HuH-7.5 (cell line): Measurements from ENCODE around the gene NAV2.
"Not testable (repeated sequence)": the region's sequence is repeated elsewhere in the genome, so short reads cannot be mapped to it uniquely, and the experiment has no call there.

ENCODE experiments used
- DNase-seq: peaks from one replicate; pipeline ENCODE4 v3.0.0; 2011; ENCODE audit warnings: low spot score

NAV2 gene

DNA sequence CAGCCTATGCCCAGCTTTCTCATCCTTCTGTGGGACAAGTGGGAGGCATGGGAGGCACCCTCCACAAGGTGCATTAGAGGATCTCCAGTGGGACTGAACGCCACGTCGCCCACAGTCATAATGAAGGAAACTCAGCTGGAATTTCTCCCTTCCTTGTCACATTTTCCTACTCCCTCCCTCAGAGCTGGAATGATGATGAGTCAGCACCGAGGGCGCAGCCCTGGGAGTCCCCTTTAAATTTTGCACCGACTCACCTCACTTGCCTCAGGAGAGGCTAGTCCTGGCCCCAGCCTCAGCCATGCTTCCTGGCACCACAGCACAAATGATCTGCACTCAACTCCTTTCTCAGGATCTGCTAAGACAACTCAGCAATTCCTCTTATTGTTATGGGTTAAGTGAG is 413.3 kb downstream of the NAV2 start:
- DNase-seq = no peak

DNA sequence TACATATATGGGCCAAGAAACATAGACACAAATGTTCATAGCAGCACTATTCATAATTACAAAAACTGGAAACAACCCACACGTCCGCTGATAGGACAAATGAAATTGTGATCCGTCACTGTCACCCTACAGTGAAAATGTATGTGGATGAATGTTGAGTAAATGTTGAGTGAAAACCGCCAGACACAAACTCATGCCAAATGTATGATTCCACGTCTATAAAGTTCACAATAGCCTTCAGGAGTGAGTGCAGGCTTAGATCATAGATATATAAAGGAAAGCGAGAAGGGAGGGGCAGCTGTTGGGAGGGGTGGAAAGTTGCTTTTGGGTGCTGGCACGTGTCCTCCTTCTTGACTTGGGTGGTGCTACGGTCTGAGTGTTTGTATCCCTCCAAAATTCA is 414.1 kb downstream of the NAV2 start:
- DNase-seq = no peak

DNA sequence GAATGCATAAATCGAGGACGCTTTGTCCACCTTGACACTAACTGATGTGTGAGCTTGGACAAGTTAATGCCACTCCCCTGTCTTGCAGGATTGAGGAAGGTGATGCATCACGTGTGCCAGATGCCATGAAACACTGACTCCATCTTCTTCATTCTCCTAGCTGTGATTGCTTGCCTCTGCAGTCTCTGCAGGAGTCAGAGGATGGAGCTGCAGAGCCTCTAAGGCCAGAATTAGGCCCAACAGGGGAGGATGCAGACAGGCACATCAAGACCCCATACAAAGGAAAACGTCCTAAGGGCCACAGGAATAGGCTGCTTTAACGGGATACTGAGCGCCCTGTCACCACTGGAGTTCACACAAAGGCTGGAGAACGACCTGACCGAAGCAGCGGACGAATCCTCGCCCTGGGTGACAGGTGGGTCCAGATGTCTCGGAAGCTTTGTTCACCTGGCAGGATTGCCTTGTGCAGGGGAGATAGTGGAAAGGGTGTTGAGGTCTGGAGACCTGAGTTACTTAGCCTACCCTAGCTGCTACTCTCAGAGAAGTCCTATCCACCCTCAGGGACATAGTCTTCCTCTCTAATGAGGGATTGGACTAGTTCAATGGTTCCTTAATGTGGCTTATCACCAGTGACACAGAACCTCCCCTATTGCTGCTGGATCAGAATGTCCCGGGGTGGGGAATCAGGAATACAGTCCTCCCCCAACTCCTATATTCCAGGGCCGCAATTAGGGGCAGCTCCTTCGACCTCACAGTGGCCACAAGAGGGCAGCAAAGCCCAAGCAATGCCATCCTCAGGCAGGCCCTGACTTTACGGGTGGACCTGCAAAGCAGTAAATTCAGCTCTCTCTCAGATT is 415.3 kb downstream of the NAV2 start:
- peak; percentile 49 for DNase-seq

DNA sequence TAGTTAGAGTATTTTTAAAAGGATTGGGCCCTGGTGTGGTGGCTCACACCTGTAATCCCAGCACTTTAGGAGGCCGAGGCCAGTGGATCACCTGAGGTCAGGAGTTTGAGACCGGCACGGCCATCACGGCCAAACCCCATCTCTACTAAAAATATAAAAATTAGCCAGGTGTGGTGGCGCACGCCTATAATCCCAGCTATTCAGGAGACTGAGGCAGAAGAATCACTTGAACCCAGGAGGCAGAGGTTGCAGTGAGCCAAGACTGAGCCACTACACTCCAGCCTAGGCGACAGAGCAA is 415.8 kb downstream of the NAV2 start:
- DNase-seq = not testable (repeated sequence)

DNA sequence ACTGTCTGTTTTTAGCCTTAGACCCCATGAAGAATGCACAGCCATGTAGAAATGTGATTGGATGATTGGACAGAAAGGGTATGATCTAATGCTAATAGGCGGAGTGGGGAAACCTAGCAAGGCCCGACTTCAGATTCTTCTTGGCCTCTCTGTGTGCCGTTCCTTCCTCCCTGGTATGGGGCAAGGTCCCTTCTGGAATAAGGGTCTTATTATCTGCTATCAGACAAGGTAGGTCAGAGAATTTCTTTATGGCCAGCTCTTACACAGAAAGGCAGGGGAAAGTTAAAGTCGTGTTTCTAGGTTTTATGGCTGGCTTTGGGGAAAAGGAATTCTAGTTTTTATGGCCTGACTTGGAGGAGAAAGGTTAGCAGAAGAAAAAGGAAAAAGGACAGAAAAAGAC is 417.0 kb downstream of the NAV2 start:
- no peak for DNase-seq

DNA sequence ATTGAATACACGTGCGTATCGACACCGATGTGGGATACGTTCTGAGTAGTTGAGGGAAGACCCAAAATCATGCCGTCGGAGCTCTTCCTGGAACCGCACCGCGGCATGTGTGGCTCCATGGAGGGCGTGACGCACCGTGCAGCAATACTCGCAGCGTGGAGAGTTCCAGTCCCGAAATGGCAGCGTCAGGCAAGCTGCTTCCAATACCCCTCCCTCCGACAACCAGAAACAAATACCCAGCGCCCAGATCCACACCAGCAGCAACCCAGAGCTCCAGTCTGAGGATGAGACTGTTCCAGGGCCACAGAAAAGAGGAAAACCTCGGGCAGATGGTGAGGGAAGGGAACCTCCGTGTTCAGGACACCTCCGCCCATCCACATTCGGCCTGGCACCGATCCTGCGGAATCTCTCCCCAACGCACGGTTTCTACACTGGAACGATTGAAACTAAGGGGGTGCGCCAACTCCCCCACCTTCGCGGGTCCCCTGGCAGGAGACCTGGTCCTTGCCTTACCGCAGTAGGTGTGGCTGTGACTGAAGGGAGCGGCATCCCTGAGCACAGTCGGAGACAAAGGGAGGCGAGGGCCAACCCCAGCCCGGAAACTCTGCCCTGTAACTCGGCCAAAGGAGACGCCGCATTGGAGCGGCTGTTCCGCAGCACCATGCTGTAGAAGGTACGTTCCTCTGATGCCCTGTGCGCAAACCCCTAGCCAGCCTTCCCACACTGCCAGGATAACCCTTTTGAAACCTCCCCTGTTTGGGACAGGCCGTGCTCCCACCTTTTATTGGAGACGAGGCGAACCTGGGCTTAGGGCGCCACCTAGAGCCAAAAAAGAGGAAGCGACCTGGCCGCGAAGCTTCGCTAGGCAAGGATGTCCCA is 419.4 kb downstream of the NAV2 start:
- no peak for DNase-seq

DNA sequence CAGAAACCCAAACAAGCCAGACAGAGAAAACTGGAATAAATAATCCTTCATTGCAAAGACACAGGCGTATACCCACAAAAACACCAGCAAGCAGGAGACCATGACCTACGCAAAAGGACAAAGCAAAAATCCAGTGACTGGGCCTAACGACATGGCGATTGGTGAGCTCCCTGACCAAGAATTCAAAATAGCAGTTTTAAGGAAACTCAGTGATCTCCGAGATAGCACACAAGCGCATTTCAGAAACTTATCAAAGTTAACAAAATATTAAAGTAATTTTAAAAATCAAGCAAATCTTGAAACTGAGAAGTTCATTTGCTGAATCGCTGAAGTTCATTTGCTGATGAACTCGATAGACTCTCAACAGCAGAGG is 420.0 kb downstream of the NAV2 start:
- no peak for DNase-seq

DNA sequence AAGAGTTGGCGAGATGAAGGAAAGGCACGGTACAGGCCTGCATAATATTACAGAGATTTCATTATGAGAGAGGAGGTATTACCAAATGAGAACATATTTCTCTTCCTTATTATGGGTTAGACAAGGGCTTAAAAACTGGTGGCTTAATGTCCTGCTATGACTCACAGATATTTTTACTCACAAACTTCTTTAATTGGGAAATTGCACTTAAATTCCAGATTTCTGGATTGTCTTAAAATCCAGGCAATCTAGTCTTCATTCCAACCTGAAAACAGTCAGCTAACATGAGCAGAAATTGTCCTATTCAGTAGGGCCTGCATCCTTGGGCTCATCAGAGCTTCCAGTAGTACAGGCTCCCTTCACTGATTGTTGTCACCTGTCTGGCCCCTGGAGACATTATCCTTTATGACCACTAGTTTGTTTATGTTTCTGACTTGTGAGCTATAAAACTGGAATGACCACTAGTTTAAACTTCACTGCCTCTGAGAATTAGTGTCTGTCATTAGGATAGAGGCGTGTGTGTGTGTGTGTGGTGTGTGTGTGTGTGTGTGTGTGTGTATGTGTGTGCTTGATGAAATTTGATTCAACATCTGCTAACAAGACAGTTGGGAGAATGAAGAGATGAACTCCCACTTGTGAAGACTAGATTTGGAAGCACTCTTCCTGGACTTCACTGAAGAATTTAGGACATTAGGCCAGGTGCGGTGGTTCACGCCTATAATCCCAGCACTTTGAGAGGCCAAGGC is 422.5 kb downstream of the NAV2 start:
- no peak for DNase-seq

DNA sequence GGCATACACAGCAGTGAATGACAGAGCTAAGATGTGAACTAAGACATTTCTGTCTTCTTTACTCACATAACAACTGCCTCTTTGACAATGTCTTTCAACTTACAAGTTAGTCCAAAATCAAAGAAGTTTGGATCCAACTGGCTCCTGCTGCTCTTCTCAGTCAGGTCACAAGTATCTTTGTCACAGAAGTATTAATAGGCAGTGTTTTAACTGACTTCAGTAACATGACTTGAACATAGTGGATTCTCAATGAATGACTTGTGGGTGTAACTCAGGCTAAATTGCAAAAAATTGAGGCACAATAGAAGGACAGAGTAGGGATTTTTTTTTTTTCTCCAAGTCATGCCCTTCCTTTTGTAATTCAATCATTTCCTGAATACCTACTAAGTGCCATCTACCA is 425.0 kb downstream of the NAV2 start:
- no peak for DNase-seq

DNA sequence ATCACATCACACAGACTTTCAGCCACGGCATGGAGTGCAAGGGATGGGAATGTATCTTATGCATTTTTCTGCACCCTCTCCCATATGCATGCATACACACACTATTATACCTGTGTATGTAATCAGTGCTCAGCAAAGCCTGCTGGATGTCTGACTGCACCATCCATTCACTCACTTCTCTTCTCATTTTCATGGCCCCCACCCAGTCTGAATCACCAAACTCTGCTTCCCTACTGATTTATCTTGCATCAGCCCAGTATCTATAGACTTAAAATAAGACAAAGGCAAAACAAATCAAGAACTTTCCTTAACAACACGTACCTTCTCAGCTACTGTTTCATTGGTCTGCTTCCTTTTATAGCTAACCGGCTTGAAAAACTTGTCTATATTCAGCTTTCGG is 426.1 kb downstream of the NAV2 start:
- no peak for DNase-seq

DNA sequence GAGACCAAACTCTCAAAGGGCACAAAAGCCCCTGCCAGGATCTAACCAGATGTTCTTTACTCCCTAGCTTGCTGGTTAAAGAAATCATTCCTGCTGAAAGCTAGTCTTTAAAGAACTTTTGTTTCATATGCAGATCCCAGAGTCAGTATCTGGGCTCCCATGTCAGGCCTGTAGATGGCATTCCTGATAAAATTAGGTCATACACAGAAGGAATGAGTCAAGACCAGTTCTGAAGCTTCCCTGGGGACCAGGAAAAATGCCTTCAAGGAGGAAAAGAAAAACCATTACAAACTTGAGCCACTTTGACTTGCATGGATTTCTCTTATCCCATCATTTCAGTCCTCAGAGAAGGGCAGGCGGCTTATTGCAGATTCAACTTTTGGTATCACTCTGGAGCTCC is 441.7 kb downstream of the NAV2 start:
- no peak for DNase-seq

DNA sequence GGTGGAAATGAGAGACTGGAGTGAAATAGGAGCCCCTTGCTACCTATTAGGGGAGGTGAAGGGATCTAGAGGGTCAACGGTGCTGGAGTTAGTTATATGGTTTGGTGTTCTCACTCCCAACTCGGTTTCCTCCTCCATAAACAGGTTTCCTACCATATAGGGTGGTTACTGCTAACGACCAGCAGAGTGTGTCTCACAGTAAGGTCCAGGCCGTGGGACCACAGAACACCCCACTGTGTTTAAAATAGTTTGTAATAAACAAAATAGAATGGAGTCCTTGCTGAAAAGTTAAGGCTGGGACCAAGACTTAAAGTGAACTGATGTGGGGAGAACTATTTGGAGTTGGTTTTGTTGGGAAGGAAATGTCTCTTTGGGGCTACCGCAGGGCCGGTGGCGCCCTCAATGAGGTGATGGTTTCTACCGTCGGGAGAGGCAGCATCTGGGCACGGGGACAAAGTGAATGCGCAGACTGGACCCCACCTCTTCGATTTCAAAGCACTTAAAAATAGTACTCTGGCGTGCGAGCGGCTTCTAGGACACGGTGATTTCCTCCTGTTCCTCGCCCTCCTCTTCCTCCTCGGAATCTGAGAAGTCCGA is 443.1 kb downstream of the NAV2 start:
- no peak for DNase-seq

DNA sequence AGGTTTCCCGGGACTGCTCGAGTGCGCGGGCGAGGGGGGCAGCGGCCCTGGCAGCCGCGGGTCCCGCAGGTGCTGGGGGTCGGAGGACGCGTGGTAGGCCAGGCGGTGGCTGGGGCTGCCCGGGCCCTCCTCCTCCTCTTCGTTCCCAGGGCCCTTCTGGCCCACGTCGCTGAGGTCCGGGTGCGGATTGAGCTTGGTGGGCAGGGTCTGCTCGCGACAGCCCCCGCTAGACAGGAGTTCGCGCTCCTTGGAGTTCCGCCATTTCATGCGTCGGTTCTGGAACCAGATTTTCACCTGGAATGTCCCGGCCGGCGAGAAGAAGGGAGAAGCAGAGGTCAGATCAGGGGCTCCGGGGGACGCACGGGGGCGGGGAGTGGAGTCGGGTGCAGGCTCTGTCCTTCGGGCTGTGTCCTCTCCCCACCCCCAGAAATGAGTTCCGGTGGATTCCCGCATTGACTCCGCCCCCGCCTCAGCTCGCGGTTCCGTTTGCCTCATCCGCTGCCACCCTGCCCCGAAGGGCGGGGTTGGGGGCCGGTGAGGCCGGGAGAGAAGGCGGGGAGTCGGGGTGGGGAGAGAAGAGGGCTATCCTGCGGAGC is 443.7 kb downstream of the NAV2 start:
- no peak for DNase-seq

DNA sequence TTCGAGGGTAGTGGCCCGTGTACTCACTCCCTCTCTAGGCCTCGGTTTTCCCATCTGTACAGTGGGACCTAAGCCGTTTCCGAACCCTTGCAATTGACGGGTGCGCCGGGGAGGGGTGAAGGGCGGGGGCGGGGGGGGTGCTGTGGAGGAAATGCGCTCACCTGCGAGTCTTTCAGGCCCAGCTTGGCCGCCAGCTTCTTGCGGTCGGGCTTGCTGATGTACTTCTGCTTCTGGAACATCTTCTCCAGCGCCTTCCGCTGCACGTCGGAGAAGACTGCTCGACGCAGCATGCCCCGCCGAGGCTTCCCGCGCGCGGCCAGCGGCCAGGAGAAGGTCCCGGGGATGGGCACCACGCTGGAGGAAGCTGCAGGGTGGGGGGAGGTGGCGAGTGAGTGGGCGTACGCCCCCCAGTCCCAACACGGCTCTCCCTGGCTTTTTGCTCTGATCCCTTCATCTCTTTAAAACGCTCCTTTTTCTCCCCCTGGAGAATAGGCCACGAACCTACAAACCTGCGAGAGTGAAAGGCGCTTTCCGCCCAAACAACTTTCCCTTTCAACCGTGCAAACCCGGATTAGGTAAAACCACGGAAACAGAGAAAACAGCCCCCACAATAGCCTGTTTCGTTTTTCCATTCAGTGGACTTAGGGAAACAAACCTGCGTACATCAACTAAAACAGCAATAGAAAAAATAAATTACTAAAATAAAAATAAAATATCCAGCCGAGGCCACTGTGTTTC is 444.4 kb downstream of the NAV2 start:
- no peak for DNase-seq

DNA sequence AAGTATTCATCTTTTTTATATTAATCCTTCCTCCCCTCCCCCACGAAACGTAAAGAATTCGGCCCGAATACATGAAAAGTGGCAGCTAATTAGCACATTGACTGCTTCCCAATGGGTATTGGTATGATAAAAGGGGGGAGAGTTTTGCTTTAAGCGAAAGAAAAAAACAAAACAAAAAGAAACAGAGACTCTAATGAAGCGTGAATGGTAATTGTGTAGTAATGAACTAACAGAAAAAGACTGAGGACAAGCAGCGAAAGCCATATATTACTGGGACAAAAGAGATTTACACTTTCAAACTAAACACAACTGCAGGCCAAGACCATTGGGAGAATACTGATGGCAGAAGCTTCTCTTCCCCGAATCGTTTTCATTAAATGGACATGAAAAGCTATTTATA is 445.1 kb downstream of the NAV2 start:
- DNase-seq = no peak

DNA sequence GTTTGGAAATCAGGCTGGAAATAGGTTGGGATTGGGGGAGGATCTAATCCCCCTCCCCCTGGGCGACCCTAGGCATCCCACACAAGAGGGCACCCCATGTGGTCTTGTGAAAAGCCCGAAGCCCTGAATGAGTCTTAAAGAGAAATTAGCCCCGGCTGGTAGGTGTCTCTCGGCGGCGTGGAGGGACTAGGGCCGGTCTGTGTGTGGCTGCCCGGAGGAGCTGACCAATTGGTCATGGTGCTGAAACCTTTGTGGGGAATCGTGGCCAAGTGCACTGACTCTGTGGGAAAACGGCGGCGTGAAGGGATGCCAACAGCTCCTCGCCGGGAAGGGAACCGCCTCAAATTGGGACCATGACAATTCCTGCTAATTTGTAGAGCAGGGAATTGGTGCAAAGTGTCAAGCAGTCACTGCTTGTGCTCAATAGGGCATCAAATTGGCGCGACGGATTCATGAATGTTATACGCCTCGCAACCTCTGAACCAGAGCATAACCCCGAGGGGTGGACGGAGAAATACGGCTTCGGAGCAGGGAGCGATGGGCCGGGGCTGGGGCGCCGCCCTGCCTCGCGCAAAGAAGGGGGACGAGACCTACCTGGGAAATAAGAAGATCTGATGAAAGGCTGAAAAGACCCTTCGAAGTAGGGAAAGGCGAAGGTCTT is 446.1 kb downstream of the NAV2 start:
- peak; percentile 68 for DNase-seq

DNA sequence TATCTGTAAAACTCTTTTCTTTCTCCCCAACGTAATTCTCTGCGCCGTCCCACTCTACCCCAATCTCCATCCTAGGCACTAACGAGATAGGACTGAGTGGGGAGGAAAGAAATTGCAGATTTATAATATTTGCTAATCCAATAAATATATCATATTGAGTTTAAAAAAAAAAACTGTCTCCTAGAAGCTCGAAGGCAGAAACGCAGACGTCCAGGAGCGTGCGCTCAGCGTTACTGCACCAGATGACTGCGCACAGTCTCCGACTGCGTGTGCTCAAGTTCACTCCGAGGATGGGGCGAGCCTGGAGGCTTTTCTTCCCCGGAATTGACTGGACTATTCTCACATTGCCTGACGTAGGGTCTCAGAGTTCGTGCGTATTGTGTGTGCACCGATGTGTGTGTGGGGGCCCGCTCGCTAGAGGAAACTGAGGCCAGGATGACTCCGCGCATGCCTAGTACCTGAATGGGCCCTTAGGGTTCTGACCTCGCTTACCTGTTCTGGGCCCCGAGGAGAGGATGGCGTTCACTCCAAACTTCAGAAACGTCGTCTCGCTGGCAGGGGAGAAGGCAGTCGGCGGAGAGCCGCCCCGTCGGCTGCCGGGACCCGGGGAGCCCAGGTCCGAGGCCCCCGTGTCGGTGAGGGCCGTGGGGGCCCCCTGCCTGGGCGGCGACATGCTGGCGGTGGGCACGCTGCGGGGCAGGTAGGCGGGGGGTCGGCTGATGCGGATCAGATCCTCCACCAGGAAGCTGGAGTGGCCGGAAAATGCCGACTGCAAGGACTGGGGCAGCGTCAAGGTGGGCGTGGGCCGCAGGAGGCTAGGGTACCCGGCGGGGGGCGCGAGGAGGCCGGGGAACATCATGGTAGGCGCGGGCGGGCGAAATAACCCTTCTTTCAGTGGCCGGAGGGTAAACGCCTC is 447.1 kb downstream of the NAV2 start:
- DNase-seq = no peak

DNA sequence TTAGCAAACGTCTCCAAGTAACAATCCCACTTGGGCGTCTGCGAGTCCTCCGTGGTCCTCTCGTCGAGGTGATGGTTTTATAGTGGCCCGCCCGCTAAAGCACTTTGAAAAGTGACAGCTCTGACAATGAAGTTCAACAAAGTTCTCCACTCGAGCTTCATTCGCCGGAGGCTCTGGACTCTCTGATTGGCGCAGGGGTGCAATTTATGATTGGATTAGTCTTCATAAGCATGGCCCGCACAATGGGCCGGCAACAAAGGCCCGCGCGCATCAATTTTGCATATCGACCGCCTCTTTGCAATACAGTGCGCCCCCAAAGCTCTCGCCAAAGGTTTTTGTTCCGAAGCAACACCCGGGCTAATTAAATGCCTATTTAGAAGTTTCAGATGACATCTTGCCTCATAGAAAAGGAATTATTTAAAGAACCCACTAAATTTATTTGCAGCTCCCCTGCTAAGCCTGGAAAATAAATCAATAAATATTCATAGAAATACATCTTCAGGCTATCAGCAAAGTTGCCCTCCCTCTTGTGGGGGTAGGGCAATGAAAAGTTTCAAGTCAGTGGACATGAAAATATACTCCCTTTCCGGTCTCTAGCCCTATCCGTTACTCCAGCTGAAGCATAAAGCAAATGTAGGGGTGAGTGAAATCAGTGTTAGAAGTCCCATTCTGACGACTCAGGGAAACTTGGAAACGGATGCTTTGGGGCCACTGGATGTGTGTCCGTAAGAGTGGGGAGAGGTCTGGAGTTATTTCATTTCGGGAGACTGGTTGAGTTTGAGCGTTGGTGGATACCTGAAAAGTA is 448.0 kb downstream of the NAV2 start, which contains the start of gene DBX1:
Gene DBX1 (minus strand): TSS at position 51 of the 805 bp plus-strand sequence. CDS start 151 bp downstream, outside the sequence.
- no peak for DNase-seq
